CD14-positive monocyte (primary cell): Measurements from ENCODE around the gene EPB41. TPM values are rescaled to one million over a fixed set of nuclear protein-coding genes. Genes with fewer than 3 reads are reported as not detected.

Experiments
- DNase-seq, 3 donors: peaks; one replicate each; pipeline ENCODE4 v3.0.0-alpha.2; 2011 to 2022
- H2AFZ ChIP-seq: 2 replicates; pipeline ENCODE4 v1.6.0; 2012; ENCODE audit warnings: mild to moderate bottlenecking, low read depth, low read length, inconsistent platforms; ENCODE audit not compliant: insufficient read depth, poor library complexity, severe bottlenecking
- H3K27ac ChIP-seq, 2 donors: 1 replicate in 1 of 2; 2 replicates in 1 of 2; pipeline ENCODE4 v1.5.1; 2012 to 2013; ENCODE audit warnings: low read length in 2 of 2, control low read depth in 1 of 2, inconsistent platforms in 1 of 2, low read depth in 1 of 2, mild to moderate bottlenecking in 1 of 2
- H3K27me3 ChIP-seq, 2 donors: one replicate each; pipeline versions ENCODE4 v1.6.0 to v1.6.1; 2011 to 2013; ENCODE audit warnings: low read length in 2 of 2; ENCODE audit not compliant: control insufficient read depth in 2 of 2, insufficient read depth in 2 of 2
- H3K36me3 ChIP-seq, 2 donors: replicated peaks in 1 of 2; 1 replicate in 1 of 2; 2 replicates in 1 of 2; pipeline versions ENCODE4 v1.5.1 to v1.6.1; 2012 to 2013; ENCODE audit warnings: low read length in 2 of 2, control low read depth in 1 of 2, inconsistent platforms in 1 of 2, mild to moderate bottlenecking in 1 of 2; ENCODE audit not compliant: insufficient read depth in 2 of 2, control insufficient read depth in 1 of 2
- H3K4me1 ChIP-seq, 2 donors: 1 replicate in 1 of 2; 2 replicates in 1 of 2; pipeline versions ENCODE4 v1.5.1 to v1.6.1; 2012 to 2013; ENCODE audit warnings: low read length in 2 of 2, control low read depth in 1 of 2, inconsistent platforms in 1 of 2, mild to moderate bottlenecking in 1 of 2, moderate library complexity in 1 of 2; ENCODE audit not compliant: insufficient read depth in 2 of 2, control insufficient read depth in 1 of 2
- H3K4me2 ChIP-seq: replicated peaks from 2 replicates; pipeline ENCODE3; 2012; ENCODE audit warnings: low read length, moderate library complexity, mild to moderate bottlenecking; ENCODE audit not compliant: poor library complexity, severe bottlenecking; ENCODE audit errors: extremely low read depth
- H3K4me3 ChIP-seq, 3 experiments: fragments of 200-600 bp in 1 of 3; sonication (generic) in 1 of 3; replicated peaks in 1 of 3; 1 replicate in 2 of 3; 2 replicates in 1 of 3; pipeline ENCODE4 v1.5.1; 2011 to 2013; ENCODE audit warnings: low read length in 3 of 3, mild to moderate bottlenecking in 3 of 3, control low read depth in 2 of 3, low read depth in 2 of 3, inconsistent platforms in 1 of 3, moderate library complexity in 1 of 3
- H3K79me2 ChIP-seq: 2 replicates; pipeline ENCODE4 v1.6.0; 2012; ENCODE audit warnings: mild to moderate bottlenecking, control low read depth, inconsistent platforms, low read length, moderate library complexity; ENCODE audit not compliant: insufficient read depth
- H3K9ac ChIP-seq: 2 replicates; pipeline ENCODE4 v1.6.0; 2017; ENCODE audit warnings: low read length, mild to moderate bottlenecking; ENCODE audit not compliant: insufficient read depth, poor library complexity, severe bottlenecking
- H3K9me3 ChIP-seq, 2 donors: replicated peaks in 1 of 2; 1 replicate in 1 of 2; 2 replicates in 1 of 2; pipeline versions ENCODE4 v1.5.1 to v1.6.1; 2012 to 2013; ENCODE audit warnings: low read length in 2 of 2, control low read depth in 1 of 2; ENCODE audit not compliant: control insufficient read depth in 1 of 2, insufficient read depth in 1 of 2
- H4K20me1 ChIP-seq: 2 replicates; pipeline ENCODE4 v1.6.0; 2012; ENCODE audit warnings: mild to moderate bottlenecking, low read length, control low read depth, moderate library complexity; ENCODE audit not compliant: insufficient read depth
- H3K27ac Mint-ChIP-seq, 7 donors: one replicate each; pipeline ENCODE4 v1.8.0; 2020; ENCODE audit warnings: mild to moderate bottlenecking in 7 of 7, mixed read lengths in 7 of 7, moderate library complexity in 6 of 7, inconsistent platforms in 2 of 7
- H3K27me3 Mint-ChIP-seq, 3 donors: one replicate each; pipeline ENCODE4 v1.8.0; 2021 to 2022; ENCODE audit warnings: low read depth in 3 of 3, mild to moderate bottlenecking in 3 of 3, mixed read lengths in 3 of 3, moderate library complexity in 3 of 3, inconsistent platforms in 1 of 3
- H3K36me3 Mint-ChIP-seq, 2 donors: one replicate each; pipeline ENCODE4 v1.8.0; 2020; ENCODE audit warnings: mixed read lengths in 2 of 2, inconsistent platforms in 1 of 2, mild to moderate bottlenecking in 1 of 2
- H3K4me1 Mint-ChIP-seq: one replicate; pipeline ENCODE4 v1.8.0; 2020; ENCODE audit warnings: mild to moderate bottlenecking, mixed read lengths
- H3K4me3 Mint-ChIP-seq, 2 donors: one replicate each; pipeline ENCODE4 v1.8.0; 2020; ENCODE audit warnings: mild to moderate bottlenecking in 2 of 2, mixed read lengths in 2 of 2, moderate library complexity in 1 of 2
- H3K9me3 Mint-ChIP-seq, 7 donors: one replicate each; pipeline ENCODE4 v1.8.0; 2020 to 2022; ENCODE audit warnings: mixed read lengths in 7 of 7, mild to moderate bottlenecking in 6 of 7, moderate library complexity in 6 of 7, inconsistent platforms in 2 of 7
- WGBS: methylation state at CpG from one replicate; pipeline ENCODE4 v1.1.5; 2013; ENCODE audit warnings: missing lambda C conversion rate; ENCODE audit not compliant: insufficient coverage; 5-methylcytosine and 5-hydroxymethylcytosine counted together
- intact Hi-C, 2 donors: fragments of 100-400 bp; cut with micrococcal nuclease; formaldehyde crosslinking; loops; one replicate each; pipeline versions ENCODE4 v1.15.0 to v1.15.1; 2023
- polyA plus RNA-seq, 3 donors: library from polyadenylated mRNA; depleted of rRNA in 1 of 3; unstranded in 2 of 3; stranded (reverse) in 1 of 3; fragments of 300-500 nt in 2 of 3; fragments of >200 nt in 1 of 3; fragmentation: Illumina TruSeq in 2 of 3; gene quantifications; 1 replicate in 2 of 3; 2 replicates in 1 of 3; pipeline ENCODE4 v1.2.3, GENCODE V29; 2012 to 2021
- TF ChIP-seq, protein P1 (sequence below): fragments of 200-600 bp; IDR thresholded peaks from one replicate; pipeline ENCODE4 v1.8.0; 2022; ENCODE audit warnings: antibody characterized with exemption, mild to moderate bottlenecking

EPB41 gene
- polyA plus RNA-seq, 3 donors, result 11.3 to 19.4 (median 18.9) TPM

DNA sequence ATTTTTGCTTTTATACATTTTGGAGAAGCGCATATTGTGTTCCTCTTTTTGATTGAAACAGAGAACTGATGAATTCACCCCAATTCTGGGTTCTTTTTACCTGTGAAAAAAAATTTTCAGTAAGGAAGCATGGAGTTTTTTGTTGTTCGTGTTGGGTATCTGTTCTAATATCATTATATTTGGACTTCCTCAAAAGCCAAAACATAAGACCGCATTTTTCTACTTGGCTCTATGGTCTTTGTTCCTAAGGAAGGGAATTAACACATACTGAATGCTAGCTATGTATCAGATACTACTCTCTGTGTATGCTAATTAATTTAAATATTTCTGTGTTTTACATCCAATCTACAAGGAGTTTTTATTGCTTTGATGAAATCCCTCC lies 12.9 kb downstream of the EPB41 start:
- H4K20me1 ChIP-seq, result no peaks in the 10 kb centered on the region
- Mint-ChIP-seq H3K36me3 (peaks cover 0 to 3% of the 10 kb centered on the region in 2 donors), H3K27ac (peak overlapping the region; percentile 84 to 91 (median 88)), H3K4me1 (peaks cover 39% of the 10 kb centered on the region), H3K9me3 (no peaks in the 10 kb centered on the region), H3K27me3 (no peaks in the 10 kb centered on the region), H3K4me3 (peak overlapping the region; percentile 20 to 56)
- peak overlapping the region in 2 of 3 experiments; percentile 16 to 67 for H3K4me3 ChIP-seq
- H3K27me3 ChIP-seq, result no peaks in the 10 kb centered on the region
- peak overlapping the region; percentile 29 for H2AFZ ChIP-seq
- peaks cover 86% of the 10 kb centered on the region for H3K79me2 ChIP-seq
- H3K4me1 ChIP-seq, result peaks cover 33 to 36% of the 10 kb centered on the region in 2 donors
- peak in 2 of 3 donors; percentile 6 to 23 for DNase-seq
- H3K9ac ChIP-seq, result peak overlapping the region; percentile 24
- H3K27ac ChIP-seq, result peak overlapping the region in 1 of 2 donors; percentile 76
- H3K4me2 ChIP-seq, result peak overlapping the region; percentile 70
- no CpG with 5 or more reads among the region's 3 CpGs for WGBS
- no peaks in the 10 kb centered on the region for H3K9me3 ChIP-seq
- intact Hi-C loops, result no loop called here
- no peaks in the 10 kb centered on the region for H3K36me3 ChIP-seq
- TF ChIP-seq, protein P1, sequence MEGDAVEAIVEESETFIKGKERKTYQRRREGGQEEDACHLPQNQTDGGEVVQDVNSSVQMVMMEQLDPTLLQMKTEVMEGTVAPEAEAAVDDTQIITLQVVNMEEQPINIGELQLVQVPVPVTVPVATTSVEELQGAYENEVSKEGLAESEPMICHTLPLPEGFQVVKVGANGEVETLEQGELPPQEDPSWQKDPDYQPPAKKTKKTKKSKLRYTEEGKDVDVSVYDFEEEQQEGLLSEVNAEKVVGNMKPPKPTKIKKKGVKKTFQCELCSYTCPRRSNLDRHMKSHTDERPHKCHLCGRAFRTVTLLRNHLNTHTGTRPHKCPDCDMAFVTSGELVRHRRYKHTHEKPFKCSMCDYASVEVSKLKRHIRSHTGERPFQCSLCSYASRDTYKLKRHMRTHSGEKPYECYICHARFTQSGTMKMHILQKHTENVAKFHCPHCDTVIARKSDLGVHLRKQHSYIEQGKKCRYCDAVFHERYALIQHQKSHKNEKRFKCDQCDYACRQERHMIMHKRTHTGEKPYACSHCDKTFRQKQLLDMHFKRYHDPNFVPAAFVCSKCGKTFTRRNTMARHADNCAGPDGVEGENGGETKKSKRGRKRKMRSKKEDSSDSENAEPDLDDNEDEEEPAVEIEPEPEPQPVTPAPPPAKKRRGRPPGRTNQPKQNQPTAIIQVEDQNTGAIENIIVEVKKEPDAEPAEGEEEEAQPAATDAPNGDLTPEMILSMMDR, result no peak

DNA sequence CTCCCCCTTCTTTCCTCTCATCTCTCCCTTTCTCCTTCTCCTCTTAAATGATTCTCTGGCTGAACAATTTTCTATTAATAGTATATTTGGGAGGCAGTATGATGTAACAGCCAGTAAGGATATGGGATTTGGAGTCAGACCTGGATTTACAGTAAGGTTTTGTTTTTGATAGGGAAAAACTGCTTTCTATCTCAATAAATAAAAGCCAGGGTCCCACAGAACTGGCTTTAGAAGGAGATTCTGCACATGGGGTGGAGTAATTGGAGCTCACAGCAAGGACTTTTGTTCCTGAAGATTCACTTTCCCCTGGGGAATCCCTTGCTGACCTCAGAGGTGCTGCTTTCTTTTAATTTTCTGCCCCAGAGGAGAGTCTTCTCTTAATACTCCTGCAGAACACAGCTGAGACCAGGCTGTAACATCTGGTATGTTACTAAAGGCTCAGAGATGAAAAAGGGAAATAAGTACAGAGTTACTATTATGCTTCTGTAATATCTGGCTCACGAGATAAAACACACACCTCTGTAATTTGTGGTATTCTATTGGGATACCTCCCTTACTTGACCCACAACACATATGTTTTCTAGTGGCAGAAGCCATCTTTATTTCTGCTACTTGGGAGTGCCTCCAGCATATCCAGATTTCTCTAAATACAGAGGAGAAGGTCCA lies 13.4 kb downstream of the EPB41 start:
- H2AFZ ChIP-seq, result peak overlapping the region; percentile 29

More for the DNA sequence above, 13.4 kb downstream of the EPB41 start:
- peak in 2 of 3 donors; percentile 7 to 23 for DNase-seq
- peaks cover 85% of the 10 kb centered on the region for H3K79me2 ChIP-seq
- H3K9me3 Mint-ChIP-seq, result no peaks in the 10 kb centered on the region
- TF ChIP-seq, protein P1, result no peak
- peaks cover 33 to 36% of the 10 kb centered on the region in 2 donors for H3K4me1 ChIP-seq
- intact Hi-C loops, result no loop called here
- H3K36me3 Mint-ChIP-seq, result peaks cover 0 to 3% of the 10 kb centered on the region in 2 donors
- H4K20me1 ChIP-seq, result no peaks in the 10 kb centered on the region
- H3K27me3 ChIP-seq, result no peaks in the 10 kb centered on the region
- peaks cover 39% of the 10 kb centered on the region for H3K4me1 Mint-ChIP-seq
- H3K36me3 ChIP-seq, result no peaks in the 10 kb centered on the region
- H3K4me3 ChIP-seq, result peak overlapping the region in 1 of 3 experiments; percentile 67
- peak overlapping the region; percentile 24 for H3K9ac ChIP-seq
- peak overlapping the region in 1 of 2 donors; percentile 56 for H3K4me3 Mint-ChIP-seq
- H3K27me3 Mint-ChIP-seq, result no peaks in the 10 kb centered on the region
- H3K27ac Mint-ChIP-seq, result peak overlapping the region; percentile 84 to 91 (median 88)
- H3K4me2 ChIP-seq, result peak overlapping the region; percentile 70
- peak overlapping the region in 1 of 2 donors; percentile 76 for H3K27ac ChIP-seq
- no peaks in the 10 kb centered on the region for H3K9me3 ChIP-seq
- WGBS, result no CpG with 5 or more reads among the region's 1 CpG
